NCI-H1105 treated with DMSO at 0.1 percent for 48 hours (cell line): Measurements from ENCODE around the gene NDUFS6.

Experiments used
- DNase-seq: peaks from one replicate; lab custom pipeline; 2025; lab: John Stamatoyannopoulos, UW

Gene NDUFS6

GRCh38 chr5:1852324-1852947 lies 51.2 kb downstream of the NDUFS6 start:
- no peak for DNase-seq

GRCh38 chr5:1853531-1853930 lies 52.3 kb downstream of the NDUFS6 start:
- no peak for DNase-seq

- DNase-seq = no peak
Measured at GRCh38 chr5:1855075-1855474, 53.9 kb downstream of the NDUFS6 start.

GRCh38 chr5:1855596-1855995 lies 54.4 kb downstream of the NDUFS6 start:
- no peak for DNase-seq

GRCh38 chr5:1856596-1857255 lies 55.5 kb downstream of the NDUFS6 start:
- DNase-seq = no peak

- no peak for DNase-seq
Measured at GRCh38 chr5:1857256-1857600, 56.0 kb downstream of the NDUFS6 start.

- no peak for DNase-seq
Measured at GRCh38 chr5:1858436-1858835, 57.2 kb downstream of the NDUFS6 start.

- no peak for DNase-seq
Measured at GRCh38 chr5:1859099-1859498, 57.9 kb downstream of the NDUFS6 start.

- no peak for DNase-seq
Measured at GRCh38 chr5:1860021-1860610, 58.9 kb downstream of the NDUFS6 start.

GRCh38 chr5:1860949-1861348 lies 59.7 kb downstream of the NDUFS6 start:
- DNase-seq = no peak

- DNase-seq = no peak
Measured at GRCh38 chr5:1864896-1865440, 63.8 kb downstream of the NDUFS6 start.

- DNase-seq = no peak
Measured at GRCh38 chr5:1865486-1865885, 64.3 kb downstream of the NDUFS6 start.
